Epithelial cell of proximal tubule (primary cell): ENCODE results near the gene ATG16L2. TPM values are rescaled to one million over a fixed set of nuclear protein-coding genes. Genes with fewer than 3 reads are reported as not detected.
"Not testable (repeated sequence)": the region's sequence is repeated elsewhere in the genome, so short reads cannot be mapped to it uniquely, and the experiment has no call there.

Source experiments
- DNase-seq: peaks from one replicate; pipeline ENCODE4 v3.0.0-alpha.2; 2011; ENCODE audit warnings: low read depth
- H3K4me3 ChIP-seq: 2 replicates; pipeline ENCODE4 v1.5.1; 2011; ENCODE audit warnings: low read depth, mild to moderate bottlenecking, low read length
- CTCF ChIP-seq: conservative IDR thresholded peaks from 2 replicates; pipeline ENCODE4 v1.5.1; 2012; ENCODE audit warnings: low read depth, mild to moderate bottlenecking, low read length
- total RNA-seq: library from RNA; depleted of rRNA; stranded (reverse); fragments of >200 nt; gene quantifications from 2 replicates; pipeline ENCODE4 v1.2.3, GENCODE V29; 2015

ATG16L2 gene
- total RNA-seq, 1 donor from 2014 or later = 40.1 TPM

- H3K4me3 ChIP-seq = no peak overlapping the region
- DNase-seq = no peak
- TF ChIP-seq CTCF = peak; percentile 81
Observed at GRCh38 chr11:72848846-72849466, 34.7 kb downstream of the ATG16L2 start.

GRCh38 chr11:72850832-72851231 is 36.6 kb downstream of the ATG16L2 start:
- DNase-seq = no peak
- TF ChIP-seq CTCF = no peak
- no peak overlapping the region for H3K4me3 ChIP-seq

GRCh38 chr11:72851726-72852125 is 37.5 kb downstream of the ATG16L2 start:
- DNase-seq = no peak
- H3K4me3 ChIP-seq = no peak overlapping the region
- no peak for TF ChIP-seq CTCF

- TF ChIP-seq CTCF = no peak
- H3K4me3 ChIP-seq = no peak overlapping the region
- no peak for DNase-seq
Observed at GRCh38 chr11:72856065-72856464, 41.9 kb downstream of the ATG16L2 start.

GRCh38 chr11:72856551-72857345 is 42.5 kb downstream of the ATG16L2 start:
- no peak for DNase-seq
- TF ChIP-seq CTCF = no peak
- no peak overlapping the region for H3K4me3 ChIP-seq

GRCh38 chr11:72858267-72858666 is 44.1 kb downstream of the ATG16L2 start:
- H3K4me3 ChIP-seq, DNase-seq: not testable (repeated sequence)

GRCh38 chr11:72859126-72859525 is 44.9 kb downstream of the ATG16L2 start:
- no peak for DNase-seq
- TF ChIP-seq CTCF = no peak
- no peak overlapping the region for H3K4me3 ChIP-seq
